Measurements from ENCODE around the gene SDF2.

The SDF2 gene

GRCh38 chr17:28661635-28662526 is at the start of gene SDF2, which contains the start of gene SUPT6H:
SDF2 (minus strand) TSS chr17:28661906; CDS start chr17:28661876, 30 bp downstream.
SUPT6H (plus strand) TSS chr17:28662205; CDS start chr17:28673402, 11,197 bp downstream.
- DNase-seq: peak; percentile 94

GRCh38 chr17:28710861-28711722 is 49.4 kb upstream of the SDF2 start:
- peak; percentile 80 for DNase-seq

GRCh38 chr17:28707339-28707720 is 45.6 kb upstream of the SDF2 start:
- DNase-seq: no peak

- no peak for DNase-seq
Measured at GRCh38 chr17:28706471-28707338, 45.0 kb upstream of the SDF2 start.

- DNase-seq: no peak
Measured at GRCh38 chr17:28705728-28706334, 44.1 kb upstream of the SDF2 start.

GRCh38 chr17:28705074-28705659 is 43.5 kb upstream of the SDF2 start:
- DNase-seq: no peak

GRCh38 chr17:28704219-28704858 is 42.6 kb upstream of the SDF2 start:
- no peak for DNase-seq

GRCh38 chr17:28703552-28704218 is 42.0 kb upstream of the SDF2 start:
- no peak for DNase-seq

GRCh38 chr17:28702752-28703150 is 41.0 kb upstream of the SDF2 start:
- DNase-seq: no peak

- DNase-seq: no peak
Measured at GRCh38 chr17:28702026-28702751, 40.5 kb upstream of the SDF2 start.

GRCh38 chr17:28700830-28701492 is 39.3 kb upstream of the SDF2 start:
- no peak for DNase-seq

- no peak for DNase-seq
Measured at GRCh38 chr17:28700278-28700677, 38.6 kb upstream of the SDF2 start.

GRCh38 chr17:28698253-28698941 is 36.7 kb upstream of the SDF2 start:
- no peak for DNase-seq

- no peak for DNase-seq
Measured at GRCh38 chr17:28693869-28694268, 32.2 kb upstream of the SDF2 start.

- DNase-seq: no peak
Measured at GRCh38 chr17:28689011-28689410, 27.3 kb upstream of the SDF2 start.

GRCh38 chr17:28688481-28688880 is 26.8 kb upstream of the SDF2 start:
- DNase-seq: no peak

- DNase-seq: no peak
Measured at GRCh38 chr17:28686296-28686695, 24.6 kb upstream of the SDF2 start.

GRCh38 chr17:28685366-28685765 is 23.7 kb upstream of the SDF2 start:
- no peak for DNase-seq

GRCh38 chr17:28684963-28685362 is 23.3 kb upstream of the SDF2 start:
- DNase-seq: no peak
